ENCODE results near the gene HOXA5. TPM values are rescaled to one million over a fixed set of nuclear protein-coding genes. Genes with fewer than 3 reads are reported as not detected.

The HOXA5 gene
- total RNA-seq, 4 donors from 2014 or later: 7.8 to 24.8 (median 14.7) TPM

DNA sequence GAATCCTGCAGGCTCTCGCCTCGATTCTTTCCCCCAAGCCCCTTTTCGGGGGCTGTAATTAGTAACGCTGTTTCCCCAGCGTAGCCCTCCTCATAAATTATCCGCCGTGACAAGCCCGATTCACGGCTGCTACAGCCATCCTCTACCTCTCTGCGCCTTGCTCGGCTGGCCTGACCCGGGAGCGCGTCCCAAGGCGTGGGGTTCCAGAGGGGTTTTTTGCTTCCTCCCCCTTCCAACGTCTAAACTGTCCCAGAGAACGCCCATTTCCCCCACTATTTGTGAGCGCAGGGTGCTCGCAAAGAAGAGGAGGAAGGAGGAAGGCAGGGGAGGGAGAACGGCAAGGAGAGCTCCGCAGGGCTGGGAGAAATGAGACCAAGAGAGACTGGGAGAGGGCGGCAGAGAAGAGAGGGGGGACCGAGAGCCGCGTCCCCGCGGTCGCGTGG is 880 bp downstream of the HOXA5 start:
- DNase-seq (ENCODE audit: extremely low spot score): no peak
- TF ChIP-seq POLR2AphosphoS5 (IDR thresholded peaks at IDR 0.05): no peak
- TF ChIP-seq, protein P1, sequence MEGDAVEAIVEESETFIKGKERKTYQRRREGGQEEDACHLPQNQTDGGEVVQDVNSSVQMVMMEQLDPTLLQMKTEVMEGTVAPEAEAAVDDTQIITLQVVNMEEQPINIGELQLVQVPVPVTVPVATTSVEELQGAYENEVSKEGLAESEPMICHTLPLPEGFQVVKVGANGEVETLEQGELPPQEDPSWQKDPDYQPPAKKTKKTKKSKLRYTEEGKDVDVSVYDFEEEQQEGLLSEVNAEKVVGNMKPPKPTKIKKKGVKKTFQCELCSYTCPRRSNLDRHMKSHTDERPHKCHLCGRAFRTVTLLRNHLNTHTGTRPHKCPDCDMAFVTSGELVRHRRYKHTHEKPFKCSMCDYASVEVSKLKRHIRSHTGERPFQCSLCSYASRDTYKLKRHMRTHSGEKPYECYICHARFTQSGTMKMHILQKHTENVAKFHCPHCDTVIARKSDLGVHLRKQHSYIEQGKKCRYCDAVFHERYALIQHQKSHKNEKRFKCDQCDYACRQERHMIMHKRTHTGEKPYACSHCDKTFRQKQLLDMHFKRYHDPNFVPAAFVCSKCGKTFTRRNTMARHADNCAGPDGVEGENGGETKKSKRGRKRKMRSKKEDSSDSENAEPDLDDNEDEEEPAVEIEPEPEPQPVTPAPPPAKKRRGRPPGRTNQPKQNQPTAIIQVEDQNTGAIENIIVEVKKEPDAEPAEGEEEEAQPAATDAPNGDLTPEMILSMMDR (IDR thresholded peaks at IDR 0.05): no peak
- TF ChIP-seq EP300 (IDR thresholded peaks at IDR 0.05): no peak
- TF ChIP-seq POLR2A (IDR thresholded peaks at IDR 0.05; ENCODE audit: low read depth): no peak
- H3K9me3 ChIP-seq: no peaks in the 10 kb centered on the region
- intact Hi-C loops (cut with DNase I): loop anchor here (2.0 to 10.0 kb wide), 4 partner anchors 44 to 938 kb away; partner anchors contain the start of genes CBX3 and HNRNPA2B1
- H3K27me3 ChIP-seq: peaks cover 0 to 35% (median 9%) of the 10 kb centered on the region in 4 donors
- no peaks in the 10 kb centered on the region for H3K36me3 ChIP-seq
- H3K4me1 ChIP-seq: peaks cover 14 to 45% (median 41%) of the 10 kb centered on the region in 4 donors
- H3K27ac ChIP-seq (replicated peaks in 1 of 4): peak overlapping the region; percentile 96 to 99 (median 99)
- H3K4me3 ChIP-seq: peak overlapping the region; percentile 83 to 96 (median 90)
- WGBS: 7% methylated on average over 29 of the region's 29 CpGs

DNA sequence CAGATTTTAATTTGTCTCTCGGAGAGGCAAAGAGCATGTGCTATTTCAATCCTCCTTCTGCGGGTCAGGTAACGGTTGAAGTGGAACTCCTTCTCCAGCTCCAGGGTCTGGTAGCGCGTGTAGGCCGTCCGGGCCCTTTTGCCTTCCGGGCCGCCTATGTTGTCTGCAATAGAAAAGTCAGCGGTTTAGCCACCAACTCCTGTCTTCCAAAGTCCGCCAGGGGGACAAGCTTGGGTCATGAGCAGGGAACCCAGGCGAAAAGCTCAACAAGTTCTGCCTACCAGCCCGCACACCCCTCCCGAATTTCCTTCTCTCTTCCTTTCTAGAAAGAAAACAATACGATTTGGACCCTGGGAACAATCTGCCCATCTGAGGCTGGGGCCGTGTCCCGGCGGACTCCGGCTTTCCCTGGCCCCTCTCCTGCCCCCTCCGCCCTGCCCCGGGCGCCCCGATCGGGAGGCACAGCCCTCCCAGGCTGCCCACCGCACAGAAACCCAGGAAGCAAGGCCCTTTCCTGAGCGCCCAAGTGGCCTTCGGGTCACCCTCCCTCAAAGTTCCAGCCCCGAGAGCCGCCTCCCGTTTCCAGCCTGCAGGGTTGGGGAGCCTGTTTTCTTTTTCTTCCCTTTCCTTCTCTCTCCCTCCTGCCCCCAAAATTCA is 1.4 kb downstream of the HOXA5 start:
- Histone ChIP-seq H3K27me3 (peaks cover 0 to 30% (median 6%) of the 10 kb centered on the region in 4 donors), H3K4me3 (peak overlapping the region; percentile 83 to 96 (median 90)), H3K9me3 (no peaks in the 10 kb centered on the region), H3K4me1 (peaks cover 11 to 51% (median 41%) of the 10 kb centered on the region in 4 donors), H3K36me3 (no peaks in the 10 kb centered on the region), H3K27ac (replicated peaks in 1 of 4) (peak overlapping the region; percentile 96 to 99 (median 99))
- no peak for DNase-seq (ENCODE audit: extremely low spot score)
- intact Hi-C loops (cut with DNase I): loop anchor here (2.0 to 10.0 kb wide), 4 partner anchors 43 to 937 kb away; partner anchors contain the start of genes CBX3 and HNRNPA2B1
- WGBS: 22% methylated on average over 23 of the region's 30 CpGs
- no peak for TF ChIP-seq POLR2A (IDR thresholded peaks at IDR 0.05; ENCODE audit: low read depth)
- TF ChIP-seq POLR2AphosphoS5 (IDR thresholded peaks at IDR 0.05): peak; percentile 3 to 50
- TF ChIP-seq, protein P1 (IDR thresholded peaks at IDR 0.05): peak in 2 of 3 experiments; percentile 24 to 43
- no peak for TF ChIP-seq EP300 (IDR thresholded peaks at IDR 0.05)

DNA sequence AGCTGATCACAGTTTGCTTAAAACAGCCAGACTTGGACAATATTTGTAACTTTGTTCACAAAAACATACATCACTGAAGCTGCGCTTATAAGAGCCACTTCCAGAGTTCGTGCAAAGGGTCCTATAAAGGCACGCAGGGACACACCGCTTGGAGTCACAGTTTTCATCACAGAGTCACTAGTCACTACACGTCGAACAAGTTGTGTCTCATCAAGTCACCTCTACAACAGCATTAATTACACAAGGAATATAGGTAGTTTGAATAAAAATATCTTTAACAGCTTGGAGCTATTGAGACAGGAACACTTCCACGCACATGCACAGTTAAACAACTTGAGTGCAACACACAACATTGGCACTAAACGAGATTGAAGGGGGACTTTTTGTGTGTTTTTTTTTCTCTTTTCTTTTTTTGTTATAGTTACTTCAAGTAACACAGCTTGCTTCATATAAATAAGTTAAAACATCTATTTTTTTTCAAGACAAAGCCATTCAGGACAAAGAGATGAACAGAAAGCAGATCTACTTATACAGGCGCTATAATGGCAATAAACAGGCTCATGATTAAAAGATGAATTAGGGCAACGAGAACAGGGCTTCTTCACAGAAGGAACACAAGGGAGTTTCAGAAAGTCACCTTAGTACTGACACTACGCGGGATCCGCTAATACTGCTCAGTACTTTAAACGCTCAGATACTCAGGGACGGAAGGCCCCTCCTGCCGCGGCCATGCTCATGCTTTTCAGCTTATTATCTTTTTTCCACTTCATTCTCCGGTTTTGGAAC is 2.2 kb downstream of the HOXA5 start:
- H3K9me3 ChIP-seq: no peaks in the 10 kb centered on the region
- peak overlapping the region; percentile 96 to 99 (median 99) for H3K27ac ChIP-seq (replicated peaks in 1 of 4)
- peaks cover 0 to 23% (median 5%) of the 10 kb centered on the region in 4 donors for H3K27me3 ChIP-seq
- peak overlapping the region; percentile 83 to 96 (median 90) for H3K4me3 ChIP-seq
- peaks cover 11 to 58% (median 48%) of the 10 kb centered on the region in 4 donors for H3K4me1 ChIP-seq
- DNase-seq (ENCODE audit: extremely low spot score): no peak
- no peaks in the 10 kb centered on the region for H3K36me3 ChIP-seq
- intact Hi-C loops (cut with DNase I): loop anchor here (10.0 kb wide), 2 partner anchors 117 to 937 kb away; partner anchors contain the start of genes CBX3 and HNRNPA2B1
- peak in 1 of 2 donors; percentile 6 for TF ChIP-seq POLR2AphosphoS5 (IDR thresholded peaks at IDR 0.05)
- TF ChIP-seq POLR2A (IDR thresholded peaks at IDR 0.05; ENCODE audit: low read depth): no peak
- WGBS: 50% methylated on average over 18 of the region's 18 CpGs

DNA sequence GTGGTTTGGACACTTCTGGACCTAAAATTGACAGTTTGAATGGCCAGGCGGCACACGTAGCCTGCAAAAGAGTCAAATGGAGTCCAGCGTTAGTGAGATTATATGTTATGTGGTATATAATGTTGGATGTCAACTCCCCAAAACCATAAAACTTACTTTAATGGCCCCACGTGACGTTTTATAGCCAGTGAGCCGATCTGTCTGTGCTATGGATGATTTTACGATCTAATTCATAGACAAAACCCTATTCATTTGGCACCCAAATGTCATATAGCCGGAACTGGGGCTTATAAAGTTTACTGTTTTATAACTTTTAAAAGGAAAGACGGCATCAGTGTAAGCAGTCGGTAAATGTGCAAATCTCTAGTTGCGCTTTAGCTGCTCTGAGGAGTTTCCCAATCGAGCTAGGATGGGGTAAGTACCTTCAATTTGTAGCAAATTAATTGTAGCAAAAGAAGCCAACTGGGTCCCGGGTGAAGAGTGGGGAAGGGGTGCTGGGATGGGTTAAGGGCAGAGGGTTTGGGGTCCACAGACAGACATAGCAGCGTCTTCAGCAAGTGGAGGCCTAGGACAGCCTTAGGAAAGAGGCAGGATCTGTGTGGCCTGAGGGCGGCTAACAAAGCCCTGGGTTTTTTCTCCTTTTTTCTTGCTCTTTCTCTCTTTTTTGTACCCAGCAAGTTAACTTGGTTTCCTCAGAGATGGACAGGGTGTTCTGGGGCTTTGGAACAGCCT is 3.2 kb downstream of the HOXA5 start:
- peaks cover 11 to 68% (median 59%) of the 10 kb centered on the region in 4 donors for H3K4me1 ChIP-seq
- peaks cover 0 to 16% (median 3%) of the 10 kb centered on the region in 4 donors for H3K27me3 ChIP-seq
- peak overlapping the region; percentile 83 to 96 (median 90) for H3K4me3 ChIP-seq
- intact Hi-C loops (cut with DNase I): loop anchor here (10.0 kb wide), 2 partner anchors 115 to 935 kb away; partner anchors contain the start of genes CBX3 and HNRNPA2B1
- 58% methylated on average over 15 of the region's 15 CpGs for WGBS
- no peaks in the 10 kb centered on the region for H3K36me3 ChIP-seq
- TF ChIP-seq, protein P1 (IDR thresholded peaks at IDR 0.05): no peak
- no peak for TF ChIP-seq POLR2AphosphoS5 (IDR thresholded peaks at IDR 0.05)
- TF ChIP-seq EP300 (IDR thresholded peaks at IDR 0.05): no peak
- no peak for DNase-seq (ENCODE audit: extremely low spot score)
- no peaks in the 10 kb centered on the region for H3K9me3 ChIP-seq
- H3K27ac ChIP-seq (replicated peaks in 1 of 4): peak overlapping the region; percentile 96 to 99 (median 99)

Measured in esophagus muscularis mucosa (tissue), 4 donors.